GM23338 (cell line): ENCODE measurements around the gene SYCE1L. TPM values are rescaled to one million over a fixed set of nuclear protein-coding genes. Genes with fewer than 3 reads are reported as not detected.

Source experiments
- ATAC-seq: fragments of 200-7000 bp; cut with Tn5 transposase; 3 replicates; pipeline ENCODE4 v1.9.1; 2020
- DNase-seq: peaks from one replicate; pipeline ENCODE4 v3.0.0-alpha.2; 2015; ENCODE audit warnings: low spot score
- H2AFZ ChIP-seq: fragments of 200-600 bp; sonication (generic); 2 replicates; pipeline ENCODE4 v1.8.0; 2016; ENCODE audit warnings: antibody characterized with exemption, mild to moderate bottlenecking, moderate library complexity
- H3F3A ChIP-seq: fragments of 200-600 bp; sonication (generic); replicated peaks from 2 replicates; pipeline ENCODE4 v1.8.0; 2017; ENCODE audit warnings: antibody characterized with exemption, mixed run types, low read depth
- H3K27ac ChIP-seq: fragments of 200-600 bp; sonication (generic); 2 replicates; pipeline ENCODE4 v1.6.1; 2016; ENCODE audit warnings: low read depth
- H3K27me3 ChIP-seq: fragments of 200-600 bp; sonication (generic); 2 replicates; pipeline ENCODE4 v1.8.0; 2016; ENCODE audit warnings: mild to moderate bottlenecking, mixed run types, moderate library complexity; ENCODE audit not compliant: insufficient read depth
- H3K36me3 ChIP-seq: fragments of 200-600 bp; sonication (generic); 2 replicates; pipeline ENCODE4 v1.8.0; 2016; ENCODE audit warnings: mild to moderate bottlenecking; ENCODE audit not compliant: insufficient read depth
- H3K4me1 ChIP-seq: fragments of 200-600 bp; sonication (generic); 2 replicates; pipeline ENCODE4 v1.8.0; 2016; ENCODE audit warnings: mild to moderate bottlenecking, moderate library complexity; ENCODE audit not compliant: insufficient read depth
- H3K4me2 ChIP-seq: fragments of 200-600 bp; sonication (generic); 2 replicates; pipeline ENCODE4 v1.7.1; 2017; ENCODE audit warnings: mixed run types
- H3K4me3 ChIP-seq: fragments of 200-600 bp; sonication (generic); 2 replicates; pipeline ENCODE4 v1.6.1; 2016; ENCODE audit warnings: mixed run types
- H3K79me2 ChIP-seq: fragments of 200-600 bp; sonication (generic); replicated peaks from 2 replicates; pipeline ENCODE4 v1.8.0; 2017; ENCODE audit warnings: mild to moderate bottlenecking; ENCODE audit not compliant: insufficient read depth
- H3K9me2 ChIP-seq: fragments of 200-600 bp; sonication (generic); 2 replicates; pipeline ENCODE4 v1.8.0; 2017; ENCODE audit not compliant: insufficient read depth
- H4K20me1 ChIP-seq: fragments of 200-600 bp; sonication (generic); replicated peaks from 2 replicates; pipeline ENCODE4 v1.8.0; 2017; ENCODE audit warnings: mild to moderate bottlenecking; ENCODE audit not compliant: insufficient read depth
- H3K27ac Mint-ChIP-seq: 2 replicates; pipeline ENCODE4 v1.8.0; 2020; ENCODE audit warnings: inconsistent platforms, mild to moderate bottlenecking, moderate library complexity, mixed read lengths
- H3K27me3 Mint-ChIP-seq: 3 replicates; pipeline ENCODE4 v1.8.0; 2022; ENCODE audit warnings: low read depth, mild to moderate bottlenecking, moderate library complexity, mixed read lengths, inconsistent platforms; ENCODE audit not compliant: insufficient read depth, poor library complexity
- H3K36me3 Mint-ChIP-seq: 3 replicates; pipeline ENCODE4 v1.8.0; 2021; ENCODE audit warnings: low read depth, mild to moderate bottlenecking, inconsistent platforms, moderate library complexity, mixed read lengths
- H3K4me1 Mint-ChIP-seq: 3 replicates; pipeline ENCODE4 v1.8.0; 2020; ENCODE audit warnings: mild to moderate bottlenecking, inconsistent platforms, mixed read lengths
- H3K4me3 Mint-ChIP-seq: 3 replicates; pipeline ENCODE4 v1.8.0; 2021; ENCODE audit warnings: moderate library complexity, mild to moderate bottlenecking, inconsistent platforms, mixed read lengths
- H3K9me3 Mint-ChIP-seq: 3 replicates; pipeline ENCODE4 v1.8.0; 2020; ENCODE audit warnings: moderate library complexity, mild to moderate bottlenecking, inconsistent platforms, mixed read lengths
- CREB1 ChIP-seq: fragments of 250-450 bp; sonication (Bioruptor Pico); IDR thresholded peaks from 2 replicates; pipeline ENCODE4 v1.5.0; 2020; ENCODE audit warnings: low read depth, mild to moderate bottlenecking, moderate library complexity
- EZH2 ChIP-seq: fragments of 200-600 bp; sonication (generic); IDR thresholded peaks from one replicate; pipeline ENCODE4 v1.8.0; 2017; ENCODE audit warnings: antibody characterized with exemption, mild to moderate bottlenecking, low read depth; ENCODE audit not compliant: unreplicated experiment
- EZH2phosphoT487 ChIP-seq: fragments of 200-600 bp; sonication (generic); IDR thresholded peaks from one replicate; pipeline ENCODE4 v1.8.1; 2018; ENCODE audit warnings: antibody characterized with exemption; ENCODE audit not compliant: unreplicated experiment
- JUNB ChIP-seq: IDR thresholded peaks from one replicate; pipeline ENCODE4 v1.6.1; 2016; ENCODE audit warnings: antibody characterized with exemption; ENCODE audit not compliant: unreplicated experiment
- NANOG ChIP-seq: IDR thresholded peaks from 2 replicates; pipeline ENCODE4 v1.6.1; 2016; ENCODE audit warnings: antibody characterized with exemption, borderline replicate concordance
- POLR2AphosphoS5 ChIP-seq: IDR thresholded peaks from 2 replicates; pipeline ENCODE4 v1.6.1; 2016; ENCODE audit warnings: antibody characterized with exemption, low read depth
- REST ChIP-seq: IDR thresholded peaks from one replicate; pipeline ENCODE4 v1.6.1; 2018; ENCODE audit warnings: antibody characterized with exemption; ENCODE audit not compliant: unreplicated experiment
- STAT1 ChIP-seq: IDR thresholded peaks from one replicate; pipeline ENCODE4 v1.6.1; 2016; ENCODE audit warnings: antibody characterized with exemption; ENCODE audit not compliant: unreplicated experiment
- ZNF114 ChIP-seq: fragments of 250-450 bp; sonication (Bioruptor Pico); IDR thresholded peaks from 2 replicates; pipeline ENCODE4 v1.5.0; 2020; ENCODE audit warnings: mild to moderate bottlenecking, moderate library complexity
- ZNF331 ChIP-seq: fragments of 250-450 bp; sonication (Bioruptor Pico); IDR thresholded peaks from 2 replicates; pipeline ENCODE4 v1.5.0; 2020; ENCODE audit warnings: low read depth, mild to moderate bottlenecking, moderate library complexity
- ZNF462 ChIP-seq: fragments of 250-450 bp; sonication (Bioruptor Pico); IDR thresholded peaks from 2 replicates; pipeline ENCODE4 v1.5.0; 2020; ENCODE audit warnings: mild to moderate bottlenecking, moderate library complexity
- polyA plus RNA-seq: library from polyadenylated mRNA; unstranded; fragments of >200 nt; fragmentation: Nextera tagmentation; extraction: Ambion mirVana; gene quantifications from 2 replicates; pipeline ENCODE4 v1.2.1, GENCODE V29; 2016
- total RNA-seq: library from RNA; depleted of rRNA; stranded (reverse); fragments of >200 nt; shearing (Covaris generic); gene quantifications from 2 replicates; pipeline ENCODE4 v1.2.3, GENCODE V29; 2014
- TF ChIP-seq, protein P1 (sequence below): IDR thresholded peaks from 2 replicates; pipeline ENCODE4 v1.6.1; 2016; ENCODE audit warnings: antibody characterized with exemption
- TF ChIP-seq, protein P2 (sequence below), 2 experiments: fragments of 200-600 bp in 1 of 2; sonication (generic) in 1 of 2; conservative IDR thresholded peaks; 2 replicates each; pipeline versions ENCODE4 v1.5.1 to v1.6.1; 2016 to 2017; ENCODE audit warnings: antibody characterized with exemption in 2 of 2, low read depth in 2 of 2, mild to moderate bottlenecking in 2 of 2, moderate library complexity in 1 of 2

Gene SYCE1L
- total and polyA plus RNA-seq, 2 experiments from 2014 or later: 3.9 to 5.9 TPM

- DNase-seq (no peak), ATAC-seq (peak; percentile 1; the same call in 1 of the 3 replicates)
- Histone ChIP-seq H2AFZ (peak overlapping the region; percentile 76; the same call in 1 of the 2 replicates), H3K4me2 (peak overlapping the region; percentile 92), H3K79me2 (peaks cover 8% of the 10 kb centered on the region; the same call in 1 of the 2 replicates), H3K4me3 (peak overlapping the region; percentile 88), H3K4me1 (peaks cover 5% of the 10 kb centered on the region), H3F3A (no peaks in the 10 kb centered on the region), H3K27me3 (no peaks in the 10 kb centered on the region), H3K9me2 (no peaks in the 10 kb centered on the region; the same call in 1 of the 2 replicates), H4K20me1 (no peaks in the 10 kb centered on the region; the same call in 1 of the 2 replicates), H3K27ac (no peak overlapping the region), H3K36me3 (no peaks in the 10 kb centered on the region)
- Mint-ChIP-seq H3K4me3 (peak overlapping the region; percentile 67), H3K9me3 (no peaks in the 10 kb centered on the region), H3K27ac (peak overlapping the region; percentile 74), H3K4me1 (peaks cover 21% of the 10 kb centered on the region), H3K27me3 (peaks cover 17% of the 10 kb centered on the region), H3K36me3 (peaks cover 14% of the 10 kb centered on the region; the same call in 1 of the 3 replicates)
- TF ChIP-seq, protein P1, sequence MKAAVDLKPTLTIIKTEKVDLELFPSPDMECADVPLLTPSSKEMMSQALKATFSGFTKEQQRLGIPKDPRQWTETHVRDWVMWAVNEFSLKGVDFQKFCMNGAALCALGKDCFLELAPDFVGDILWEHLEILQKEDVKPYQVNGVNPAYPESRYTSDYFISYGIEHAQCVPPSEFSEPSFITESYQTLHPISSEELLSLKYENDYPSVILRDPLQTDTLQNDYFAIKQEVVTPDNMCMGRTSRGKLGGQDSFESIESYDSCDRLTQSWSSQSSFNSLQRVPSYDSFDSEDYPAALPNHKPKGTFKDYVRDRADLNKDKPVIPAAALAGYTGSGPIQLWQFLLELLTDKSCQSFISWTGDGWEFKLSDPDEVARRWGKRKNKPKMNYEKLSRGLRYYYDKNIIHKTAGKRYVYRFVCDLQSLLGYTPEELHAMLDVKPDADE: no peak
- TF ChIP-seq, protein P2, sequence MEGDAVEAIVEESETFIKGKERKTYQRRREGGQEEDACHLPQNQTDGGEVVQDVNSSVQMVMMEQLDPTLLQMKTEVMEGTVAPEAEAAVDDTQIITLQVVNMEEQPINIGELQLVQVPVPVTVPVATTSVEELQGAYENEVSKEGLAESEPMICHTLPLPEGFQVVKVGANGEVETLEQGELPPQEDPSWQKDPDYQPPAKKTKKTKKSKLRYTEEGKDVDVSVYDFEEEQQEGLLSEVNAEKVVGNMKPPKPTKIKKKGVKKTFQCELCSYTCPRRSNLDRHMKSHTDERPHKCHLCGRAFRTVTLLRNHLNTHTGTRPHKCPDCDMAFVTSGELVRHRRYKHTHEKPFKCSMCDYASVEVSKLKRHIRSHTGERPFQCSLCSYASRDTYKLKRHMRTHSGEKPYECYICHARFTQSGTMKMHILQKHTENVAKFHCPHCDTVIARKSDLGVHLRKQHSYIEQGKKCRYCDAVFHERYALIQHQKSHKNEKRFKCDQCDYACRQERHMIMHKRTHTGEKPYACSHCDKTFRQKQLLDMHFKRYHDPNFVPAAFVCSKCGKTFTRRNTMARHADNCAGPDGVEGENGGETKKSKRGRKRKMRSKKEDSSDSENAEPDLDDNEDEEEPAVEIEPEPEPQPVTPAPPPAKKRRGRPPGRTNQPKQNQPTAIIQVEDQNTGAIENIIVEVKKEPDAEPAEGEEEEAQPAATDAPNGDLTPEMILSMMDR (conservative IDR thresholded peaks at IDR 0.05; ENCODE audit: low read depth in 2 of 2): no peak
- no peak for TF ChIP-seq JUNB
- TF ChIP-seq ZNF331 (CRISPR knock-in tag): no peak
- no peak for TF ChIP-seq ZNF114 (CRISPR knock-in tag)
- TF ChIP-seq POLR2AphosphoS5: no peak
- no peak for TF ChIP-seq REST
- TF ChIP-seq CREB1 (CRISPR knock-in tag): no peak
- no peak for TF ChIP-seq ZNF462 (CRISPR knock-in tag)
- TF ChIP-seq STAT1: no peak
- TF ChIP-seq NANOG: no peak
- TF ChIP-seq EZH2phosphoT487: no peak
- no peak for TF ChIP-seq EZH2
Measured at GRCh38 chr16:77213542-77214106, 14.4 kb downstream of the SYCE1L start.
